ENCODE results near the gene E2F8. TPM values are rescaled to one million over a fixed set of nuclear protein-coding genes. Genes with fewer than 3 reads are reported as not detected.
A peak's percentile ranks its signal among the peaks of the same experiment; 100 is the strongest.

E2F8 gene
- total RNA-seq = 5.2 to 6.1 TPM (median 5.6 TPM) in 3 replicates

- peak; percentile 90 to 95 for DNase-seq (ENCODE audit: low spot score in 2 of 2, unreplicated experiment in 2 of 2)
- peaks cover 38% of the 10 kb centered on the region for H3K4me1 Mint-ChIP-seq
- TF ChIP-seq CTCF (IDR thresholded peaks at IDR 0.05; ENCODE audit: unreplicated experiment) = no peak
- peak within 1 kb of the TSS; percentile 90 for H3K4me3 Mint-ChIP-seq
- peak within 1 kb of the TSS; percentile 50 for H3K27ac Mint-ChIP-seq
- H3K36me3 Mint-ChIP-seq = peaks cover under 1% of the 10 kb centered on the region
- H3K9me3 Mint-ChIP-seq = no peaks in the 10 kb centered on the region
- H3K27me3 Mint-ChIP-seq (ENCODE audit: low read depth) = peaks cover 31% of the 10 kb centered on the region
Measured at GRCh38 chr11:19240420-19241259, at the start of gene E2F8. Gene E2F8 (minus strand): TSS chr11:19240945. CDS start chr11:19240121, 824 bp downstream.

- TF ChIP-seq CTCF (IDR thresholded peaks at IDR 0.05; ENCODE audit: unreplicated experiment) = no peak
- Mint-ChIP-seq H3K4me3 (no peak overlapping the region), H3K27ac (no peak overlapping the region), H3K27me3 (ENCODE audit: low read depth) (peaks cover 2% of the 10 kb centered on the region), H3K4me1 (no peaks in the 10 kb centered on the region), H3K9me3 (no peaks in the 10 kb centered on the region), H3K36me3 (no peaks in the 10 kb centered on the region)
- no peak for DNase-seq (ENCODE audit: low spot score in 2 of 2, unreplicated experiment in 2 of 2)
Measured at GRCh38 chr11:19290356-19290755, 49.6 kb upstream of the E2F8 start.

- Mint-ChIP-seq H3K9me3 (no peaks in the 10 kb centered on the region), H3K27me3 (ENCODE audit: low read depth) (peaks cover 5% of the 10 kb centered on the region), H3K36me3 (no peaks in the 10 kb centered on the region), H3K4me1 (peaks cover 13% of the 10 kb centered on the region), H3K4me3 (no peak overlapping the region), H3K27ac (no peak overlapping the region)
- no peak for TF ChIP-seq CTCF (IDR thresholded peaks at IDR 0.05; ENCODE audit: unreplicated experiment)
- DNase-seq (ENCODE audit: low spot score in 2 of 2, unreplicated experiment in 2 of 2) = no peak
Measured at GRCh38 chr11:19288256-19288655, 47.5 kb upstream of the E2F8 start.

- Mint-ChIP-seq H3K27ac (no peak overlapping the region), H3K4me1 (peaks cover 13% of the 10 kb centered on the region), H3K4me3 (no peak overlapping the region), H3K36me3 (no peaks in the 10 kb centered on the region), H3K9me3 (no peaks in the 10 kb centered on the region), H3K27me3 (ENCODE audit: low read depth) (peaks cover 5% of the 10 kb centered on the region)
- no peak for DNase-seq (ENCODE audit: low spot score in 2 of 2, unreplicated experiment in 2 of 2)
- TF ChIP-seq CTCF (IDR thresholded peaks at IDR 0.05; ENCODE audit: unreplicated experiment) = no peak
Measured at GRCh38 chr11:19286411-19286810, 45.7 kb upstream of the E2F8 start.

- TF ChIP-seq CTCF (IDR thresholded peaks at IDR 0.05; ENCODE audit: unreplicated experiment) = no peak
- Mint-ChIP-seq H3K9me3 (no peaks in the 10 kb centered on the region), H3K4me3 (no peak overlapping the region), H3K27ac (no peak overlapping the region), H3K27me3 (ENCODE audit: low read depth) (peaks cover 5% of the 10 kb centered on the region), H3K4me1 (peaks cover 24% of the 10 kb centered on the region), H3K36me3 (no peaks in the 10 kb centered on the region)
- no peak for DNase-seq (ENCODE audit: low spot score in 2 of 2, unreplicated experiment in 2 of 2)
Measured at GRCh38 chr11:19284881-19285280, 44.1 kb upstream of the E2F8 start.

Measured in mesothelial cell of epicardium (in vitro differentiated cells).